ENCODE measurements around the gene METRNL. TPM values are rescaled to one million over a fixed set of nuclear protein-coding genes. Genes with fewer than 3 reads are reported as not detected.

METRNL gene
- total RNA-seq, 1 experiment from 2014 or later: 21.0 TPM

DNA sequence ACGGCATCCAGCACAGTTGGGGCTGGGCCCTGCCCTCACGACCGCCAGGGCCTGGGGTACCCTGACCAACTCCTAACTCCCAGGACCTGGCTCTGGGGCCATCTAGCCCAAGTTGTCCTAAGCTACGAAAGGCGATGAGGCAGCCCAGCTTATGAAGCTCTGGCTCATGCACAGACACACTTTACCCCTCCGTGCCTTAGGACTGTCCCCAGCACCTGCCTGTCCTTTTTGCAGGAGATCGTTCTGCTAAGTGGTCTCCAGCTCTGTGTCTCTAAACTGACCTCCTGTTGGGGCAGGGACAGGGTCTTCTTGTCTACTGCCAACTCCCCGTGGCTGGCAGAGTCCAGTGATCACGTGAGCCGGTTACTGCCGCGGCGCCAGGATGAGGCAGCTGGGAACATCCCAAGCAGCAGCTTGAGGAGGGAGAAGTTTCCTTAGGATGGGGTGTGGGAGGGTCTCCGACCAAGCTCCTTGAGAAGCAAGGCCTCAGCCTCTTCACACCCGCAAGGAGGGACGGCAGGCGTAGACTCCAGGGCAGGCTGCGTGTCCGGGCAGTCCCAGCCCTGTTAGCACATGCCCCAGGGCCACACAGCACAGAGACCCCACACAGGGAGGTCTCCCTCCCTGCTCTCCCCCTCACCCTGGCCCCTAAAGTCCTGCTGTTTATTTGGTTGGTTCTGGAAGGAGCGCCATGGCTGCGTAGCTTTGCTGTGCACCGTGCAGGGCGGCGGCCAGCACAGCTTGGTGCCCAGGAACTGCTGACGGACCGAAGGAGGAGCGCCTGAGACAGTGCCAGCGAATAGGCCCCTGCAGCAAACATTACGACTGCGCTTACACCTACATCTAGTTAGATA is 16.4 kb upstream of the METRNL start:
- ChIA-PET CTCF (no interaction called here), POLR2A (no interaction called here)
- Histone ChIP-seq H3K4me3 (ENCODE audit: low read depth in 2 of 2, low read length in 2 of 2) (no peak overlapping the region), H3K9me3 (ENCODE audit: control insufficient read depth, insufficient read depth, low read depth, low read length) (no peaks in the 10 kb centered on the region), H3K27ac (ENCODE audit: low read length) (no peak overlapping the region), H3K4me1 (ENCODE audit: control insufficient read depth, insufficient read depth, low read length) (no peaks in the 10 kb centered on the region), H3K27me3 (ENCODE audit: control insufficient read depth, insufficient read depth, low read length) (no peaks in the 10 kb centered on the region), H3K36me3 (ENCODE audit: control insufficient read depth, insufficient read depth, low read length) (no peaks in the 10 kb centered on the region)
- intact Hi-C loops (cut with micrococcal nuclease; ENCODE audit: unreplicated experiment): no loop called here
- DNase-seq (ENCODE audit: low read depth, low spot score) (no peak), ATAC-seq (no peak)
- BruUV-seq (replicated peaks): no TSS peak
- TF ChIP-seq TCF7L2 (IDR thresholded peaks at IDR 0.05; ENCODE audit: low read depth, low read length) (no peak), POLR2AphosphoS5 (IDR thresholded peaks at IDR 0.05; ENCODE audit: low read depth, low read length) (no peak)
- in situ Hi-C loops (cut with HindIII; ENCODE audit: low pct_unique_long_range_greater_than_20kb, low sequenced_read_pairs): no loop called here

- H3K4me1 ChIP-seq (ENCODE audit: control insufficient read depth, insufficient read depth, low read length): no peaks in the 10 kb centered on the region
- no peaks in the 10 kb centered on the region for H3K9me3 ChIP-seq (ENCODE audit: control insufficient read depth, insufficient read depth, low read depth, low read length)
- in situ Hi-C loops (cut with HindIII; ENCODE audit: low pct_unique_long_range_greater_than_20kb, low sequenced_read_pairs) (no loop called here), intact Hi-C loops (cut with micrococcal nuclease; ENCODE audit: unreplicated experiment) (no loop called here)
- no peak overlapping the region for H3K4me3 ChIP-seq (ENCODE audit: low read depth in 2 of 2, low read length in 2 of 2)
- no TSS peak for BruUV-seq (replicated peaks)
- no peak overlapping the region for H3K27ac ChIP-seq (ENCODE audit: low read length)
- ChIA-PET CTCF (no interaction called here), POLR2A (no interaction called here)
- DNase-seq (ENCODE audit: low read depth, low spot score) (no peak), ATAC-seq (no peak)
- H3K27me3 ChIP-seq (ENCODE audit: control insufficient read depth, insufficient read depth, low read length): no peaks in the 10 kb centered on the region
- no peaks in the 10 kb centered on the region for H3K36me3 ChIP-seq (ENCODE audit: control insufficient read depth, insufficient read depth, low read length)
- TF ChIP-seq CTCF (IDR thresholded peaks at IDR 0.05) (no peak), SIN3A (IDR thresholded peaks at IDR 0.05; ENCODE audit: borderline replicate concordance, insufficient read depth, low read depth, low read length) (no peak), POLR2AphosphoS5 (IDR thresholded peaks at IDR 0.05; ENCODE audit: low read depth, low read length) (no peak), TCF7L2 (IDR thresholded peaks at IDR 0.05; ENCODE audit: low read depth, low read length) (no peak)
- TF ChIP-seq, protein P1, sequence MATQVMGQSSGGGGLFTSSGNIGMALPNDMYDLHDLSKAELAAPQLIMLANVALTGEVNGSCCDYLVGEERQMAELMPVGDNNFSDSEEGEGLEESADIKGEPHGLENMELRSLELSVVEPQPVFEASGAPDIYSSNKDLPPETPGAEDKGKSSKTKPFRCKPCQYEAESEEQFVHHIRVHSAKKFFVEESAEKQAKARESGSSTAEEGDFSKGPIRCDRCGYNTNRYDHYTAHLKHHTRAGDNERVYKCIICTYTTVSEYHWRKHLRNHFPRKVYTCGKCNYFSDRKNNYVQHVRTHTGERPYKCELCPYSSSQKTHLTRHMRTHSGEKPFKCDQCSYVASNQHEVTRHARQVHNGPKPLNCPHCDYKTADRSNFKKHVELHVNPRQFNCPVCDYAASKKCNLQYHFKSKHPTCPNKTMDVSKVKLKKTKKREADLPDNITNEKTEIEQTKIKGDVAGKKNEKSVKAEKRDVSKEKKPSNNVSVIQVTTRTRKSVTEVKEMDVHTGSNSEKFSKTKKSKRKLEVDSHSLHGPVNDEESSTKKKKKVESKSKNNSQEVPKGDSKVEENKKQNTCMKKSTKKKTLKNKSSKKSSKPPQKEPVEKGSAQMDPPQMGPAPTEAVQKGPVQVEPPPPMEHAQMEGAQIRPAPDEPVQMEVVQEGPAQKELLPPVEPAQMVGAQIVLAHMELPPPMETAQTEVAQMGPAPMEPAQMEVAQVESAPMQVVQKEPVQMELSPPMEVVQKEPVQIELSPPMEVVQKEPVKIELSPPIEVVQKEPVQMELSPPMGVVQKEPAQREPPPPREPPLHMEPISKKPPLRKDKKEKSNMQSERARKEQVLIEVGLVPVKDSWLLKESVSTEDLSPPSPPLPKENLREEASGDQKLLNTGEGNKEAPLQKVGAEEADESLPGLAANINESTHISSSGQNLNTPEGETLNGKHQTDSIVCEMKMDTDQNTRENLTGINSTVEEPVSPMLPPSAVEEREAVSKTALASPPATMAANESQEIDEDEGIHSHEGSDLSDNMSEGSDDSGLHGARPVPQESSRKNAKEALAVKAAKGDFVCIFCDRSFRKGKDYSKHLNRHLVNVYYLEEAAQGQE (IDR thresholded peaks at IDR 0.05; ENCODE audit: insufficient read depth in 1 of 2, low read depth in 2 of 2, low read length in 1 of 2): no peak
These were observed 15.2 kb upstream of the METRNL start for GRCh38 chr17:83064021-83064731.

All from Panc1 (cell line).